HG03571 (cell line): ENCODE measurements around the gene CDK5RAP2.

Experiments
- ATAC-seq: cut with Tn5 transposase; IDR thresholded peaks from one replicate; pipeline ENCODE4 v1.9.1; 2021; ENCODE audit not compliant: unreplicated experiment

CDK5RAP2 gene

DNA sequence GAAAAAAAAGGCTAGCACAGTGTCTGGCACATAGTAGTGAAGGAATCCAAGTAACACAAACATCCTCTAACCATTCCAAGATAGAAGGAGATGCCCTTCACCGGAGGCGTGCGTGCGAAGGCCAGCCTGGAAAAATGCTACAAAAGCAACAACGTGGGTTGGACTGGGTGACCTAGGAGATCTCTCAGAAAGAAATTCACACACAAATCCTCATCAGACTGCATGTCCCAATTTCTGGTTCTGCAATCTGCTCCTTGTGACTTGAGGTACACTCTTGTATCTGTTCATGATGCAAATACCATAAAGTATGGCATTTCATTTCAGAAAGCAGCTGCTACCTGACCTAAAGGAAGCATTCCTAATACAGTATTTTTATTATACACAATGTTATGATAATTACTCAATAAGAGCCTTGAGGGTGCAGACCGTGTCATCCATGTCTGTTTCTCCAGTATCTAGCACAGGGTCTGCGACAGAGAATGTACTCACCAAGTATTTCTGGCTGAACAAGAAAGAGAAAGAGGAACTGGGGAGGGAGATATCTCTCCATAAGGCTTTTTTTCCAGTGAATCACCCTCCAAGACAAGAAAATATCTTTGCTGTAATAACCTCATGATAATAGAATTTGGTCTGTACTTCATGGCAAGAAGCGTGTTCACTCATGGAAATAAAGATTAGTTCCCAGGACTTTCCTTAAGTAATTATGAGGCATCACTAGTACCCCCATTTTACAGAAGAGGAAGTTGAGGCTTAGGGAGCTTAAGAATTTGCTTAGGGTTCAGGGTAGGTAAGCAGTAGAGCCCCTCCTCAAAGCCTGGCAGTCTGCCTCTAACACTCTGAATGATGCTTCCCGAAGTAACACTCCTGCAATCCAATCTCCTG is 138.3 kb downstream of the CDK5RAP2 start:
- ATAC-seq = no peak

DNA sequence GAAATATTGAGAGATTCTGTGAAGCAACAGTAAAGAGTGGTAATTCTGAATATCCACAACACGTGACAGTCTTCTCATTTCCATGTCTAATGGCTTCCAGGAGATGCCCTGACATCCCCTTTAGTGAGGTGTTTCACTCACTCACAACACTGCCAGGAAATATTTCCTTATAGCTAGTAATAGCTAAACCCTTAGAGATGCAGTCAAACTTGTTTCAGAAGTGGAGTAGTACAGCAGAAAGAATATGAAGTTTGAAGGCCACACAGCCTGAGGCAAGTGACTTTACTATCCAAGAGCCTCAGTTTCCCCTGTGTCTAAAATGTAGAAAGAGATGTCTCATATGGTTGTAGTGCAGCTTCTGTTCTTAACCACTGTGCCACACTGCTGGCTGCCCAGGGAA is 139.2 kb downstream of the CDK5RAP2 start:
- no peak for ATAC-seq

DNA sequence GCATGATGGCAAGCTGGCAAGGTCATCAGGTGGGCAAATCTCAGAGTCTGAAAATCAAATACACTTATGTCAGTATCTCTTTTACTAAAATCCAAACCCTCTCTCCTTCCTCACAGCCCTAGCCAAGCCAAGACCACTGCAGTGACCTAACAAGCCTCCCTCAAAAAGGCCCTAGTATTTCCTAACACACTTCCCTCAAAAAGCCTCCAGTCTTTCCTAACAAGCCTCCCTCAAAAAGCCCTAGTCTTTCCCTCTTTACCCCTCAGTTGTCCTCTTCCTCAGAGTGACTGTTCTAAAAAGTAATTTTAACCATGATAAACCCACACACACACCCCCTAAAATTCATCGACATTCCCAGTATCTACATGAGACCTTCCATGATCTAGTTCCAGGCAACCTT is 140.0 kb downstream of the CDK5RAP2 start:
- ATAC-seq = no peak

DNA sequence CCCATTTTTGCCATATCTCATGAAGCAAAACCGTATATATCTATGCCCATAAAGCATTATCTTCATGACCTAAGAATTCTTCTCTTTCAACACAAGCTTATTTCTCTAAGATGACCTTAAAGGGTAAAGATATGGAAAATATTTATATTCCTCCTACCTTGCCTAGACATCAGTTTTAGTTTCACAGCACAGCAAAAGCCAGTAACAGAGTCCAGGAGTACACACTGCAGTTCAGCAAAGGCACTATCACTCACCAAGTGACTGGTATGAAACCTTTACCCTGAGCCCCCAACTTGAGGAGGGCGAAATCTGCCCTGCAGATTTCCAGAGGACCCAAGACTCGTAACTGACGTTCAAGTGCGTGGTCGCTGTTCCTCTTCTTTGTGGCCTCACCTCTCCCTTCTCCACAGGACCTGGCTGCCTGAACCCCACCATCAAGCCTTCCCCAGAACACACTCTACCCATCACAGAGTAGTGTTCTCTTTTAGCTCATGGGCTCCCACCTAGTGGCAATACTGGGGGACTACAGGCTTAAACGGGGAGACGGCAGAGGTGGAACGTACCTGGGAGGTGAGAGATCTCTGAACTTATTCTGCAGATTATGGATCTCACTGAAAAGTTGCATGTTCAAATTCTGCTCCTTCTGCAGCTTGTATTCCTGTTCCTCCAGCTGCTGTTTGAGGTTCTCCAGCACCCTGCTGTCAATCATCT is 141.0 kb downstream of the CDK5RAP2 start:
- no peak for ATAC-seq

DNA sequence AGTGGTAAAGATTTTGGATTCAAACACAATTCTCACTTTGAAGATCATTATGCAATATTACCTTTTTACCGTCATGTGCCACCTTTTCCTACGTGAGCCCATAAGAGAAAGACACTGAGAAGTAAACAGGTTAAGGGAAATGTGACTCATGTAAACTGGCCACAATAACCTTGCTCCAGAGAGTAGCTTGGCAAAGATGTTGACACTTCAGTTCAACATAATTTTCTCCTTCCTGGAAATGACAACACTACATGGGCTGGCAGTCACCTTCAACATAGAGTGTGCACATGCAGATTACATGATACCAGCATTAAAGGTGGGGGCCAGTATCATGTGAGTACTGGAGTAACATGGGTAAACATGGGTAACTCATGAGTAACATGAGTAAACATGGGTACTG is 141.9 kb downstream of the CDK5RAP2 start:
- no peak for ATAC-seq

- ATAC-seq = no peak
Measured at GRCh38 chr9:120436983-120437475, 142.9 kb downstream of the CDK5RAP2 start.

DNA sequence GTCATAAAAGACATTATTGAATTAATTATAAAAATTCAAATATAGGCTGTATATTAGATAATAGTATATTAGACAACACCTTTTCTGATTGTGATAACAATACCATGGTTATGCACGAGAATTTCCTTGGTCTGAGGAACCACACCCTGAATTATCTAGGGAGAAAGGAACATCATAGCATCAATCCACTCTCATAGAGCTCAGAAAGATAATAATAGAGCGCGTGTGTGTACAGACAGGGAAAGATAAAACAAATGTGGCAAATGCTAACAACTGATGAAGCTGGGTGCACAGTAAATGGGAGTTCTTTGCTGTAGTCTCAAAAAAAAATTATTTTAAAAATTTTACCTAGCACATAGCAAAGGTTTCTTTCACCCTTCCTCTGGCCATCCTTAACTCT is 143.5 kb downstream of the CDK5RAP2 start:
- ATAC-seq = no peak

DNA sequence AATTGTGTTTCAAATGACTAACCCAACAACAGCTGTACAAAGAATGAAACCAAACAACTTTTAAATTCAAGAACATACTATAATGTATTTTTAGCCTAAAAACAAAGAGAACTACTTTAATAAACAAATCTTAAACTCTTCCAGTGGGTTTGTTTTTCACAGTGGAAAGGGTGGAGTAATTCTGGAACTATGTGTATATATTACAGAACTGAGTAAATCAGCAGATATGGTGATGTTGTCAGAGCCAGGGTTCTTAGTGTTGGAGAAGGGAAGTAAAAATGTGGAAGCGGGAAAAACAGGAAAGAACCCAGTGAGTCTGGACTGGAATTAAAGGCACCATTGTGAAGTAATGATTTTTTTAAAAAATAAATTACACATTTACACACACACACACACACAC is 144.9 kb downstream of the CDK5RAP2 start:
- ATAC-seq = no peak

DNA sequence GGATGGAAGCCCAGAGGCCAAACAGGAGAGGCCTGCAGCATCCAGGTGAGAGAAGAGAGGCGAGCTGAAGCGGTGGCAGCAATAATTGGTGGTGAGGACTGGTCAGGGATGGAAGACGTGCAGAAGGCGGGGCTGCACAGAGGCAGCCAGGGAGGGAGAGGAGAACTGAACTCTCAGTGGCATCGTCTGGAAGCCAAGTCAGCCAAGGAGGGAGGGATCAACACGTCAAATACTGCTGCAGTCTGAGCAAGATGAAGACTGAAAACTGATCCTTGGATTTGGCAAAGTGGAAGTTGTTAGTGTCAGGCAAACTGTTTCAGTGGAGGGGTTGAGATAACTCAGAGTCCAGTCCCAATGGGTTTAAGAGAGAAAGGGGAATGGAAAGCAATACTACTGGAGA is 145.4 kb downstream of the CDK5RAP2 start:
- ATAC-seq = no peak

DNA sequence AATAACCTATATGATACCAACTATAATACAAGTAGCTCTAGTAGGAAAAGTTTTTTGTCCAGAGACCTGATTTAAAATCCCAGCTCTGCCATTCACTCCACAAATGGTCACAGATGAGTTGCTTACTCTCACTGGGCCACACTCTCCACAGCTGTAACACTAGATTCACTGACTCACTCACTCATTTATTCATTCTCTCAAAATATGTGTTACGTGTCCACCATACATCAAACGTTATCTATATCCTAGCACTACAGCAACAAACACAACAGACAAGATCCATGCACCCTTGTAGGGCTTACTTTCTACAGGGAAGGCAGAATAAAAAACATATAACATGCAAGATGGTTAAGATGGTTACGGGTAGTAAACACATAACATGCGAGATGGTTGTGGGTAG is 146.3 kb downstream of the CDK5RAP2 start:
- no peak for ATAC-seq

DNA sequence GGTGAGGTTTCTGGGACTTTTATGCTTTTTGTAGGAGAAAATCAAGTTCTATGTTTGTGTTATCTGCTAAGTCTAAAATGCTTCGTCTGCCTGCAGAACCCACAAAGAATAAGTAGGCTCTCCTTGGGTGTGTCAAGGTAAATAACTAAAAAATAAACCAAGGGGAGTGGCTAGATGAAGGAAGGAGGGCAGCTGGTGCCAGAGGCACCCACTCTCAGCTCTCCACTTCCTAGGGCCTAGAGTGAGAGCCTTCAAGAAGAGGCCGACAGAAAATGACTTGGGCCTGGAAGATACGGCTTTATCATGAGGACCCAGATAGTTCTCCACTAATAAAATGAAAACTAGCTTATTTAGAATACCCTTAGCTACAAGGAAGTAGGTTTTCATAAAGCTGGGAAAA is 147.4 kb downstream of the CDK5RAP2 start:
- no peak for ATAC-seq

- no peak for ATAC-seq
Measured at GRCh38 chr9:120431268-120431667, 148.7 kb downstream of the CDK5RAP2 start.

DNA sequence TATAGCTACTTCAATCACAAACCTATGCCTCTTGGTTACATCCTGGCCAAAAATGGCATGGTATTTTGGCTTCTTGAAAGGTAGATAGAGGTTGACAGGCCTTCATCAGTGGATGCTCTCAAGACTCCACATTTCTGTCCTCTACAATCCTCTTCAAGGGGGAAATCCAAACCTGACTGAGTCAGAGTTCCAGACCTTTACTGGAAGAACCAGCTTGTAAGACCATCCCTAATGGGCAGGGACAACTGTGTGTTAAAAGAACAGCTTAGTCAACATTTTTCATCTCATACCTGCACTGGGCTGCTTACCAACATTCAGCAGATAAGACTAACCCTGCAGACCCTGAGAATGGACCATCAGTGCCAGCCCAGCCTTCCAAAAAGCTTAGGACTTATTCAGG is 155.7 kb downstream of the CDK5RAP2 start:
- no peak for ATAC-seq

DNA sequence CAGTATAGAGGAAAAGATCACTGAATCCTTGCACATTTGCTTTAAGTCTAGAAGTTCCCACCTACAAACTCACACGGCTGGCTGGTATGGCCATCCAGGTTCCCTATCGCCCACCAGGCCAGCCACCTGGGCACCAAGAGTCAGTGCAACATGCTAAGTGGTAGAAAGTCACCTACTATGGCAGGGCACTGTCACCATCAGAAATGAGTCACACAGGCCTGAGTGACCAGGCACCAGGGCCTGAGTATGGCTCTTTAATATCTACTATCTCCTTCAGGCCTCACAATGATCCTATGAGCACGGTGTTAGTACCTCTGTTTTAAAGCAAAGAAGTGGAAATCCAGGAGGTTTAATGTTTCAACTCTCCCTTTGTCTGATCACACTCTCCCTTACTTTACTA is 156.2 kb downstream of the CDK5RAP2 start:
- ATAC-seq = no peak

DNA sequence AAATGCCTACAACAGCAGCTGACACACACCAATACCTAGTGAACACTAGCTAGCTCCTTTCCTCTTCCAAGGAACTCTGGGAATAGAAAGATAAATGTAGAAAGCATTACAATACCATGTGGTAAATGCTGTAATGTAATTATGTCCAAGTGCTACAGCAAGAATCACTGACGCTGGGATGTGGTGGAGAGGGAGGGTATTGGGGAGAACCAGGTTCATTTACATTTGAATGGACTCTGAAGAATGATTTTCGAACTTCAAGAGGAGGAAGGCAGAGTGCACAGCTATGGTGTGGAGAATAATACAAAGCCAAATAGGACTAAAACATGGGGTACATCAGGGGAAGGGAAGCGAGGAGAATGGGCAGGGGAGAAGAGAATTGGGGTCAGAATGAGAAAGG is 158.0 kb downstream of the CDK5RAP2 start:
- no peak for ATAC-seq

- ATAC-seq = no peak
Measured at GRCh38 chr9:120418315-120418714, 161.7 kb downstream of the CDK5RAP2 start.

DNA sequence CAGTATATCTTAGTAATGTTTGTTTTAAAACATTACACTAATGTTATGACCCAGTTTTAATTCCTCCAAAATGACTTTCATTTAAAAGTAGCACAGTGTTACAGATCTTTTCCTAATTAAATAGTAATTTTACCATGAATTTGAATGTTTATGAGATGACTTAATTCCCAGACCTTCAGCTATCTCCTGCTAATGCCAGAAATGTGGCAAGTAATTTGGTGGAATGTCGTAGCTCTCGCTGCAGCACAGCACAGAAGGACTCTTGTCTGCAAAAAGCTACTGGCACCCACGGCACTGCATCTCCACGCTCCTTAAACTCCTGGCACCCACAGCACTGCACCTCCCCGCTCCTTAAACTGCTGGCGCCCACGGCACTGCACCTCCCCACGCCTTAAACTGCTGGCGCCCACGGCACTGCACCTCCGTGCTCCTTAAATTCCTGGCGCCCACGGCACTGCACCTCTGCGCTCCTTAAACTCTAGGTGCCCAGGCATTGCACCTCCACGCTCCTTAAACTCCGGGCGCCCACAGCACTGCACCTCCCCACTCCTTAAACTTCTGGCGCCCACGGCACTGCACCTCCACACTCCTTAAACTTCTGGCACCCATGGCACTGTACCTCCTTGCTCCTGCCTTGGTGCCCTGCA is 163.1 kb downstream of the CDK5RAP2 start:
- ATAC-seq = no peak

DNA sequence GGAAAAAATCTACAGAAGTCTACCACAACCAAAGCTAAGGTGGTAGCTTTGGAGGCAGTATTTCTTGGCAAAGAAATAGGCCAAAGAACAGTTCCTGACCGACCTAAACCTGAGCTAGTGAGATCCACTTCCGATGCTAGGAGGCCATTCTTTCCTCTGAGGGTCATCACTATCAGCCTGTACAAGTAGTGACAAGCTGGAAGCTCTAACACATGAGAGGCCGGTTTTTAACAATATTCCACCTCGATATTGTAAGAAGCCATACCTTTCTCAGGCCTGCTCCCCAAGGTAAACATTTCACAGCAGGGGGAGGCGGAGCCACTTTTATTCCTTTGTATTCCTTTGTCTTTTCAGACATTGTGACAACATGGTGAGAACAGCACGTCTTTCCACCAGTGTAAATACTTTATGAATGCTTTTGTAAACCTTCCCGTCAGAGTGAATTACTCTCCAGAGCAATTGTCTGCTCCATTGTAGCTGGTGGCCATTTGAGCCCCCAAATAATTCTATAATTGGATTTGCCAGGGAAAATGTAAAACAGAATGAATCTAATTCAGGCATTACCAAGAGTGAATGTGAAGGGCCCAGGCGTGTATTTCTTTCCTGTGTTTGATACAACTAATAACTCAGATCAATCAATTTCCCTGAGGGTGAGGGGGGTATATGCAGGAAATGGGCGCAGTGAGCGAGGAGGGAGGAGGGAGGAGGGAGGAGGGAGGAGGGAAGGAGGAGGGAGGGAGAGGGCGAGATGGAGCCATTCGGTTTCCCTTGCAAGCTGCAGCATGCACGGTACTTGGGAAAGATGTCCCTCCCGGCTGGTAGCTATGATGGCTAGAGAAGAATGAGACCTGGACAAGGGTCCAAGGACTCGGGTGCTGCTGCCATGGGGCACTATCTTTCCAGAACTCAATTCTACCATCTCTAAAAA is 166.6 kb downstream of the CDK5RAP2 start:
- ATAC-seq = no peak

DNA sequence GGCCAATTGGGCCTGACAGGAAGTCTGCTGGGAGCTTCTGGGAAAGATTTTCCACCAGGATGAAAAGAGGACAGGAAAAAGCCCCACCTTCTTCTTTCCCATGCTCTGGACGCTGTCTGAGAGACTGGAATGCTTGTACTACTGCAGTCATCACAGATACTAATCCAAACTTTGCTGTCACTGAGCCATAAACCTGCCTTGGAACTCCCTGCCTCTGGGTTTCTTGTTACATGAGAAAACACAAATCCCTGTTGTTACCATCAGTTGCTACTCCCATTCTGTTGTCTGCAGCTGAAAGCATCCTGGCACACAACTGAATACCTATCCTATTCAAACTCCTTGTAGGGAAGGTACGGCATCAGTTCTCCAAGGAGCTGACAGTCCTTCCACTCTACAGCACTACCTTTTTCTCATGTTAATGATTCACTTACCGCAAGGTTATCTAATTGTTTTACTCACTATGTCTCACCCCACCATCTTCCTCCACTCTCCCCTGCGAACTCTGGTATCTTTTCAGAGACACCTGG is 167.5 kb downstream of the CDK5RAP2 start:
- no peak for ATAC-seq

- ATAC-seq = no peak
Measured at GRCh38 chr9:120411862-120412424, 168.0 kb downstream of the CDK5RAP2 start.
